ENCODE results near the gene AKR1E2. TPM values are rescaled to one million over a fixed set of nuclear protein-coding genes. Genes with fewer than 3 reads are reported as not detected.

AKR1E2 gene
- total and polyA plus RNA-seq, 9 of the 15 experiments (the other 6 are each of a cell fraction or from before 2014, with no cell fraction given): 4.2 to 16.6 (median 9.8) TPM

- POLR2A ChIA-PET: interaction anchor here (0.5 kb wide), 1 partner anchor 40 kb away, joined by 3 read pairs; no protein-coding TSS in a partner anchor
- BruUV-seq (replicated peaks): no TSS peak
- in situ Hi-C loops (cut with MboI): no loop called here
Measured at GRCh38 chr10:4834898-4835405, 8.9 kb downstream of the AKR1E2 start.

More at GRCh38 chr10:4834898-4835405, 8.9 kb downstream of the AKR1E2 start:
- no peaks in the 10 kb centered on the region for H4K20me1 ChIP-seq (replicated peaks; ENCODE audit: control insufficient read depth, insufficient read depth, low read length)
- no peaks in the 10 kb centered on the region for H3K9me1 ChIP-seq (ENCODE audit: control insufficient read depth, insufficient read depth, low read length)
- no peak overlapping the region for H2AFZ ChIP-seq (ENCODE audit: low read depth, low read length)
- H3K9me3 ChIP-seq (replicated peaks; ENCODE audit: control insufficient read depth, insufficient read depth, low read depth, low read length): no peaks in the 10 kb centered on the region
- peaks cover 72% of the 10 kb centered on the region for H3K36me3 ChIP-seq (ENCODE audit: control insufficient read depth, insufficient read depth, low read length)
- H3K27me3 ChIP-seq (ENCODE audit: control insufficient read depth in 2 of 2, insufficient read depth in 2 of 2, low read length in 2 of 2): no peaks in the 10 kb centered on the region
- no peak for ATAC-seq
- no peaks in the 10 kb centered on the region; a peak in 1 of 5 replicates for H3K4me1 ChIP-seq (replicated peaks in 1 of 2; ENCODE audit: control insufficient read depth in 2 of 2, insufficient read depth in 2 of 2, low read length in 2 of 2)
- CTCF ChIA-PET (ENCODE audit: low intra/inter-chr PET ratio): no interaction called here
- H3K79me2 ChIP-seq (ENCODE audit: control insufficient read depth, insufficient read depth, low read length): no peaks in the 10 kb centered on the region
- H3K27ac ChIP-seq (ENCODE audit: extremely low read depth, low read depth, low read length): no peak overlapping the region
- intact Hi-C loops (cut with micrococcal nuclease): no loop called here
- no peak for DNase-seq (ENCODE audit: extremely low read depth in 1 of 4, low spot score in 3 of 4)
- H3K4me2 ChIP-seq (ENCODE audit: insufficient read depth, low read length): no peak overlapping the region
- TF ChIP-seq ZNF778 (CRISPR knock-in tag; IDR thresholded peaks at IDR 0.05) (no peak), TSC22D4 (tag; IDR thresholded peaks at IDR 0.05) (no peak), NBN (IDR thresholded peaks at IDR 0.05; ENCODE audit: low read depth) (no peak), NR2F6 (CRISPR knock-in tag; IDR thresholded peaks at IDR 0.05) (no peak), FIP1L1 (IDR thresholded peaks at IDR 0.05; ENCODE audit: low read depth, low read length, poor library complexity, severe bottlenecking) (no peak), ATF6 (CRISPR knock-in tag; IDR thresholded peaks at IDR 0.05) (no peak), MECOM (CRISPR knock-in tag; IDR thresholded peaks at IDR 0.05) (no peak), MIER1 (IDR thresholded peaks at IDR 0.05; ENCODE audit: low read depth) (no peak), ELK1 (CRISPR knock-in tag; IDR thresholded peaks at IDR 0.05) (no peak), ELK3 (CRISPR knock-in tag; IDR thresholded peaks at IDR 0.05) (no peak), POLR2B (IDR thresholded peaks at IDR 0.05; ENCODE audit: low read depth, partially characterized antibody) (no peak), WHSC1 (IDR thresholded peaks at IDR 0.05; ENCODE audit: low read length) (no peak), MXD1 (CRISPR knock-in tag; IDR thresholded peaks at IDR 0.05; ENCODE audit: borderline replicate concordance, poor library complexity, severe bottlenecking) (no peak), CHD1 (IDR thresholded peaks at IDR 0.05; ENCODE audit: low read length) (no peak)
- whole genome bisulfite sequencing (ENCODE audit: insufficient coverage, low coverage, missing lambda C conversion rate): 64% methylated on average over 4 of the region's 4 CpGs
- no peak overlapping the region for H3K4me3 ChIP-seq
- peak; percentile 54 for FAIRE-seq
- H3K9ac ChIP-seq (ENCODE audit: insufficient read depth in 1 of 2, low read depth in 2 of 2, low read length in 2 of 2): no peak overlapping the region
